ENCODE measurements around the gene CYS1. TPM values are rescaled to one million over a fixed set of nuclear protein-coding genes. Genes with fewer than 3 reads are reported as not detected.

Gene CYS1
- polyA plus RNA-seq, 1 donor (not counting 4 experiments of a cell fraction or from before 2014, with no cell fraction given), result 0.14 TPM

- Histone ChIP-seq H4K20me1 (ENCODE audit: control insufficient read depth, extremely low read depth, insufficient read depth, low read length) (no peaks in the 10 kb centered on the region), H3K79me2 (ENCODE audit: control insufficient read depth, insufficient read depth, low read length) (no peaks in the 10 kb centered on the region), H3K9ac (ENCODE audit: control insufficient read depth, extremely low read depth, insufficient read depth, low read length) (no peak overlapping the region), H3K36me3 (ENCODE audit: control insufficient read depth in 2 of 2, extremely low read depth in 1 of 2, insufficient read depth in 2 of 2, low read length in 2 of 2) (no peaks in the 10 kb centered on the region), H3K4me2 (ENCODE audit: control insufficient read depth, extremely low read depth, insufficient read depth, low read depth, low read length) (no peak overlapping the region), H3K4me3 (ENCODE audit: control insufficient read depth in 2 of 3, extremely low read depth in 1 of 3, insufficient read depth in 2 of 3, low read depth in 1 of 3, low read length in 3 of 3) (no peak overlapping the region), H3K9me1 (ENCODE audit: control insufficient read depth, extremely low read depth, insufficient read depth, low read length) (no peaks in the 10 kb centered on the region), H3K4me1 (ENCODE audit: control insufficient read depth, extremely low read depth, insufficient read depth, low read length) (peaks cover 26% of the 10 kb centered on the region), H3K27ac (ENCODE audit: control insufficient read depth, insufficient read depth, low read length) (no peak overlapping the region), H3K27me3 (ENCODE audit: control insufficient read depth, extremely low read depth, insufficient read depth, low read length) (peaks cover 2% of the 10 kb centered on the region), H2AFZ (ENCODE audit: control insufficient read depth, low read length) (no peak overlapping the region), H3K9me3 (ENCODE audit: control insufficient read depth, low read depth, low read length) (no peaks in the 10 kb centered on the region)
- DNase-seq (ENCODE audit: low read depth, low spot score) (no peak), FAIRE-seq (no peak)
- dilution Hi-C loops (cut with MboI; ENCODE audit: extremely low pct_ligation_motif_present, low sequenced_read_pairs), result no loop called here
- TF ChIP-seq CTCF (optimal IDR thresholded peaks at IDR 0.05 in 1 of 3, IDR thresholded peaks at IDR 0.05 in 1 of 3, conservative IDR thresholded peaks at IDR 0.05 in 1 of 3; ENCODE audit: extremely low read depth in 1 of 3, insufficient read depth in 2 of 3, low read length in 3 of 3) (no peak), EZH2 (IDR thresholded peaks at IDR 0.05; ENCODE audit: low read length) (no peak)
These were observed 16.4 kb upstream of the CYS1 start for GRCh38 chr2:10096641-10097040.

DNA sequence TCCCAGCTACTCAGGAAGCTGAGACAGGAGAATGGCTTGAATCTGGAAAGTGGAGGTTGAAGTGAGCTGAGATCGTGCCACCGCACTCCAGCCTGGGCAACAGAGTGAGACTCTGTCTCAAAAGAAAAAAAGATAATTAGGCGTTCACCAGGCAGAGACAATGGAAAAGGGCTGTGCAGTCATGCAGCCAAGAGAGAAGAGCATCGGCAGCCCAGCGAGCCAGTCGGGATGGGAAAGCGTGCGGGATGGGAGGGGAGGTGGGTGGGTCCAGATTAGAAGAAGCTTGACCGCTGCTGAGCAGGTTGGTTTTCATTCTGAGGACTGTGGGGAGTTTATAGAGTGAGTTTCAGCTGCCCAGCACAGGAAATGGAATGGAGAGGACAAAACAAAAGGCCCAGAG is 15.0 kb upstream of the CYS1 start:
- H3K27ac ChIP-seq (ENCODE audit: control insufficient read depth, insufficient read depth, low read length), result no peak overlapping the region
- H4K20me1 ChIP-seq (ENCODE audit: control insufficient read depth, extremely low read depth, insufficient read depth, low read length), result no peaks in the 10 kb centered on the region
- FAIRE-seq (no peak), DNase-seq (ENCODE audit: low read depth, low spot score) (no peak)
- H3K9me1 ChIP-seq (ENCODE audit: control insufficient read depth, extremely low read depth, insufficient read depth, low read length), result no peaks in the 10 kb centered on the region
- no peaks in the 10 kb centered on the region for H3K36me3 ChIP-seq (ENCODE audit: control insufficient read depth in 2 of 2, extremely low read depth in 1 of 2, insufficient read depth in 2 of 2, low read length in 2 of 2)
- peak overlapping the region; percentile 20 for H2AFZ ChIP-seq (ENCODE audit: control insufficient read depth, low read length)
- peak overlapping the region; percentile 16 for H3K4me2 ChIP-seq (ENCODE audit: control insufficient read depth, extremely low read depth, insufficient read depth, low read depth, low read length)
- H3K4me1 ChIP-seq (ENCODE audit: control insufficient read depth, extremely low read depth, insufficient read depth, low read length), result peaks cover 26% of the 10 kb centered on the region
- no peaks in the 10 kb centered on the region for H3K9me3 ChIP-seq (ENCODE audit: control insufficient read depth, low read depth, low read length)
- no peak for TF ChIP-seq CTCF (optimal IDR thresholded peaks at IDR 0.05 in 1 of 3, IDR thresholded peaks at IDR 0.05 in 1 of 3, conservative IDR thresholded peaks at IDR 0.05 in 1 of 3; ENCODE audit: extremely low read depth in 1 of 3, insufficient read depth in 2 of 3, low read length in 3 of 3)
- TF ChIP-seq EZH2 (IDR thresholded peaks at IDR 0.05; ENCODE audit: low read length), result no peak
- dilution Hi-C loops (cut with MboI; ENCODE audit: extremely low pct_ligation_motif_present, low sequenced_read_pairs), result no loop called here
- H3K4me3 ChIP-seq (ENCODE audit: control insufficient read depth in 2 of 3, extremely low read depth in 1 of 3, insufficient read depth in 2 of 3, low read depth in 1 of 3, low read length in 3 of 3), result no peak overlapping the region
- no peaks in the 10 kb centered on the region for H3K79me2 ChIP-seq (ENCODE audit: control insufficient read depth, insufficient read depth, low read length)
- H3K27me3 ChIP-seq (ENCODE audit: control insufficient read depth, extremely low read depth, insufficient read depth, low read length), result peaks cover 9% of the 10 kb centered on the region
- no peak overlapping the region for H3K9ac ChIP-seq (ENCODE audit: control insufficient read depth, extremely low read depth, insufficient read depth, low read length)
